ENCODE data around the gene GPR31. TPM values are rescaled to one million over a fixed set of nuclear protein-coding genes. Genes with fewer than 3 reads are reported as not detected.

Gene GPR31
- total and polyA plus RNA-seq, 7 donors = 0.28 TPM; not detected in 6

DNA sequence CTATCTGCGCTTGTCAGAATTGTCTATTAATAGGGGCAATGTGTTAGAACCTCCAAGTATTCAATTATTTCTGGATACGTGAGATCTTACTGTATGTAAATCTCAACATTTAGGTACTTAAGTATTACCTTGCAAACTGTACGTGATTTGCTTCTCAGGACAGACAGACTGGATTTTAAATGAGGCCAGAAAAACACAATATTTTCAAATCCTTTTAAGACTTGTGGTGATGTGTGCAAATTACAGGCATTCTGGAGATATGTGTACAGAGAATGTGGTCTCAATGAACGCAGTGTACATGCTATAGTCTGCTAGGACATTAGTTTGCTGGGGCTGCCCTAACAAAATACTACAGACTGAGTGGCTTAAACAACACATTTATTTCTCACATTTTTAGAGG, 18.0 kb downstream of the GPR31 start:
- Histone ChIP-seq H3K27me3 (no peaks in the 10 kb centered on the region), H3K4me3 (no peak overlapping the region), H3K4me1 (peaks cover 0 to 13% (median 4%) of the 10 kb centered on the region in 4 donors), H3K9me3 (no peaks in the 10 kb centered on the region), H3K27ac (no peak overlapping the region), H3K36me3 (no peaks in the 10 kb centered on the region)
- 92 to 93% methylated on average over 4 of the region's 4 CpGs for WGBS, 2 donors
- intact Hi-C loops (cut with DNase I) = loop anchor here (5.0 kb wide), 2 partner anchors 142 to 362 kb away; partner anchors contain the start of gene CEP43
- no peak for DNase-seq
- TF ChIP-seq POLR2A (IDR thresholded peaks at IDR 0.05) (no peak), EP300 (IDR thresholded peaks at IDR 0.05) (no peak), POLR2AphosphoS5 (IDR thresholded peaks at IDR 0.05) (no peak)
- TF ChIP-seq, protein P1, sequence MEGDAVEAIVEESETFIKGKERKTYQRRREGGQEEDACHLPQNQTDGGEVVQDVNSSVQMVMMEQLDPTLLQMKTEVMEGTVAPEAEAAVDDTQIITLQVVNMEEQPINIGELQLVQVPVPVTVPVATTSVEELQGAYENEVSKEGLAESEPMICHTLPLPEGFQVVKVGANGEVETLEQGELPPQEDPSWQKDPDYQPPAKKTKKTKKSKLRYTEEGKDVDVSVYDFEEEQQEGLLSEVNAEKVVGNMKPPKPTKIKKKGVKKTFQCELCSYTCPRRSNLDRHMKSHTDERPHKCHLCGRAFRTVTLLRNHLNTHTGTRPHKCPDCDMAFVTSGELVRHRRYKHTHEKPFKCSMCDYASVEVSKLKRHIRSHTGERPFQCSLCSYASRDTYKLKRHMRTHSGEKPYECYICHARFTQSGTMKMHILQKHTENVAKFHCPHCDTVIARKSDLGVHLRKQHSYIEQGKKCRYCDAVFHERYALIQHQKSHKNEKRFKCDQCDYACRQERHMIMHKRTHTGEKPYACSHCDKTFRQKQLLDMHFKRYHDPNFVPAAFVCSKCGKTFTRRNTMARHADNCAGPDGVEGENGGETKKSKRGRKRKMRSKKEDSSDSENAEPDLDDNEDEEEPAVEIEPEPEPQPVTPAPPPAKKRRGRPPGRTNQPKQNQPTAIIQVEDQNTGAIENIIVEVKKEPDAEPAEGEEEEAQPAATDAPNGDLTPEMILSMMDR (IDR thresholded peaks at IDR 0.05) = no peak

DNA sequence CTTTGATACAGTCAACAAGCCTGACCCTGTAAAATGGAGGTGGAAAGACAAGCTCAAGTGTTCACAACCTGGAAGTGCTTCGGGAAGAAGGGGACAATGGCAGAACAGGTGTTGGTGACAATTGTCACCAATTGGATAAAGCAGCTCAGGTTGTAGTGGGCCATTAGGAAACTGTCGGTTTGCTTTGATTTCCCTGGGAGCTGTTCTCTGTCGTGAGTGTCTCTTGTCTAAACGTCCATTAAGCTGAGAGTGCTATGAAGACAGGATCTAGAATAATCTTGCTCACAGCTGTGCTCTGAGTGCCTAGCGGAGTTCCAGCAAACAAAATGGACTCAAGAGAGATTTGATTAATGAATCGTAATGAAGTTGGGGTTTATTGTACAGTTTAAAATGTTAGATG, 19.9 kb downstream of the GPR31 start:
- intact Hi-C loops (cut with DNase I) = no loop called here
- Histone ChIP-seq H3K4me1 (peaks cover 0 to 13% (median 4%) of the 10 kb centered on the region in 4 donors), H3K27ac (no peak overlapping the region), H3K36me3 (no peaks in the 10 kb centered on the region), H3K9me3 (no peaks in the 10 kb centered on the region), H3K27me3 (no peaks in the 10 kb centered on the region), H3K4me3 (no peak overlapping the region)
- no peak for DNase-seq
- TF ChIP-seq POLR2A (IDR thresholded peaks at IDR 0.05) = no peak
- TF ChIP-seq EP300 (IDR thresholded peaks at IDR 0.05) = no peak
- TF ChIP-seq, protein P1 (IDR thresholded peaks at IDR 0.05) = no peak
- TF ChIP-seq POLR2AphosphoS5 (IDR thresholded peaks at IDR 0.05) = no peak
- WGBS, 2 donors = 68 to 70% methylated on average over 6 of the region's 6 CpGs

DNA sequence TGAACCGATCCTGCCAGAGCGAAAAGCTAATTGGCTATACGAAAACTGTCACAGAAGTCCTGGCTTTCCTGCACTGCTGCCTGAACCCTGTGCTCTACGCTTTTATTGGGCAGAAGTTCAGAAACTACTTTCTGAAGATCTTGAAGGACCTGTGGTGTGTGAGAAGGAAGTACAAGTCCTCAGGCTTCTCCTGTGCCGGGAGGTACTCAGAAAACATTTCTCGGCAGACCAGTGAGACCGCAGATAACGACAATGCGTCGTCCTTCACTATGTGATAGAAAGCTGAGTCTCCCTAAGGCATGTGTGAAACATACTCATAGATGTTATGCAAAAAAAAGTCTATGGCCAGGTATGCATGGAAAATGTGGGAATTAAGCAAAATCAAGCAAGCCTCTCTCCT, 20.7 kb downstream of the GPR31 start:
- H3K4me3 ChIP-seq = no peak overlapping the region
- no peak for DNase-seq
- WGBS, 2 donors = 82 to 92% methylated on average over 10 of the region's 10 CpGs
- H3K4me1 ChIP-seq = peaks cover 0 to 13% (median 4%) of the 10 kb centered on the region in 4 donors
- no peak overlapping the region for H3K27ac ChIP-seq
- TF ChIP-seq POLR2AphosphoS5 (IDR thresholded peaks at IDR 0.05) (no peak), EP300 (IDR thresholded peaks at IDR 0.05) (no peak), POLR2A (IDR thresholded peaks at IDR 0.05) (no peak)
- TF ChIP-seq, protein P1 (IDR thresholded peaks at IDR 0.05) = no peak
- no peaks in the 10 kb centered on the region for H3K9me3 ChIP-seq
- H3K27me3 ChIP-seq = no peaks in the 10 kb centered on the region
- intact Hi-C loops (cut with DNase I) = no loop called here
- H3K36me3 ChIP-seq = no peaks in the 10 kb centered on the region

DNA sequence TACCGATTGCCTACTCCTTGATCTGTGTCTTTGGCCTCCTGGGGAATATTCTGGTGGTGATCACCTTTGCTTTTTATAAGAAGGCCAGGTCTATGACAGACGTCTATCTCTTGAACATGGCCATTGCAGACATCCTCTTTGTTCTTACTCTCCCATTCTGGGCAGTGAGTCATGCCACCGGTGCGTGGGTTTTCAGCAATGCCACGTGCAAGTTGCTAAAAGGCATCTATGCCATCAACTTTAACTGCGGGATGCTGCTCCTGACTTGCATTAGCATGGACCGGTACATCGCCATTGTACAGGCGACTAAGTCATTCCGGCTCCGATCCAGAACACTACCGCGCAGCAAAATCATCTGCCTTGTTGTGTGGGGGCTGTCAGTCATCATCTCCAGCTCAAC, 21.4 kb downstream of the GPR31 start:
- intact Hi-C loops (cut with DNase I) = no loop called here
- TF ChIP-seq POLR2AphosphoS5 (IDR thresholded peaks at IDR 0.05) = no peak
- no peak for TF ChIP-seq POLR2A (IDR thresholded peaks at IDR 0.05)
- TF ChIP-seq, protein P1 (IDR thresholded peaks at IDR 0.05) = no peak
- TF ChIP-seq EP300 (IDR thresholded peaks at IDR 0.05) = no peak

More for the DNA sequence above, 21.4 kb downstream of the GPR31 start:
- Histone ChIP-seq H3K27me3 (no peaks in the 10 kb centered on the region), H3K4me1 (peaks cover 0 to 9% (median 7%) of the 10 kb centered on the region in 4 donors), H3K9me3 (no peaks in the 10 kb centered on the region), H3K27ac (no peak overlapping the region), H3K4me3 (no peak overlapping the region), H3K36me3 (no peaks in the 10 kb centered on the region)
- DNase-seq = no peak
- 85 to 86% methylated on average over 13 of the region's 13 CpGs for WGBS, 2 donors

All from sigmoid colon (tissue), 7 donors.